K562 (cell line): ENCODE data around the gene APC2. TPM values are rescaled to one million over a fixed set of nuclear protein-coding genes. Genes with fewer than 3 reads are reported as not detected.

Source experiments
- BDP1 ChIP-seq: IDR thresholded peaks from 3 replicates; pipeline ENCODE4 v1.6.1; 2011; ENCODE audit not compliant: insufficient read length, insufficient read depth
- CHD4 ChIP-seq: fragments of 200-600 bp; sonication (generic); IDR thresholded peaks from 3 replicates; pipeline ENCODE4 v1.6.1; 2012; ENCODE audit warnings: low read depth, mild to moderate bottlenecking, mixed read lengths, low read length, inconsistent platforms; ENCODE audit not compliant: insufficient read depth, insufficient replicate concordance, poor library complexity, severe bottlenecking
- CHD7 ChIP-seq: fragments of 200-600 bp; sonication (generic); IDR thresholded peaks from one replicate; pipeline ENCODE4 v1.6.1; 2012; ENCODE audit warnings: mild to moderate bottlenecking, low read depth, low read length, inconsistent platforms
- E2F6 ChIP-seq, 2 experiments: IDR thresholded peaks; 2 replicates each; pipeline ENCODE4 v1.6.1; 2011; ENCODE audit warnings: borderline replicate concordance in 1 of 2, control low read depth in 1 of 2, low read depth in 1 of 2, low read length in 1 of 2, mild to moderate bottlenecking in 1 of 2, mixed read lengths in 1 of 2, moderate library complexity in 1 of 2; ENCODE audit not compliant: insufficient read depth in 1 of 2, insufficient read length in 1 of 2, poor library complexity in 1 of 2, severe bottlenecking in 1 of 2; ENCODE audit errors: extremely low read depth in 1 of 2
- ETV5 ChIP-seq: sonication (generic); formaldehyde crosslinking; IDR thresholded peaks from 2 replicates; pipeline ENCODE4 v1.4.0; 2020; ENCODE audit warnings: low read depth, mild to moderate bottlenecking, missing genetic modification reagents
- FIP1L1 ChIP-seq: fragments of 200-400 bp; formaldehyde crosslinking; IDR thresholded peaks from 2 replicates; pipeline ENCODE4 v1.6.1; 2018; ENCODE audit warnings: mild to moderate bottlenecking, low read depth, low read length; ENCODE audit not compliant: poor library complexity, severe bottlenecking
- MTF1 ChIP-seq: fragments of 250-450 bp; sonication (Bioruptor Pico); IDR thresholded peaks from 2 replicates; pipeline ENCODE4 v1.9.0; 2021; ENCODE audit warnings: moderate library complexity, mild to moderate bottlenecking, inconsistent platforms, borderline replicate concordance
- RBFOX2 ChIP-seq: fragments of 200-400 bp; formaldehyde crosslinking; IDR thresholded peaks from 2 replicates; pipeline ENCODE4 v1.6.1; 2017; ENCODE audit warnings: low read depth, mild to moderate bottlenecking, low read length, moderate library complexity
- SP2 ChIP-seq: IDR thresholded peaks from 2 replicates; pipeline ENCODE4 v1.6.1; 2011; ENCODE audit warnings: mild to moderate bottlenecking, low read depth, low read length, moderate library complexity; ENCODE audit not compliant: poor library complexity, severe bottlenecking; ENCODE audit errors: extremely low read depth
- XRCC5 ChIP-seq: fragments of 200-400 bp; formaldehyde crosslinking; IDR thresholded peaks from 2 replicates; pipeline ENCODE4 v1.6.1; 2017; ENCODE audit warnings: low read depth, mild to moderate bottlenecking, low read length
- ZBTB7A ChIP-seq: IDR thresholded peaks from 2 replicates; pipeline ENCODE4 v1.6.1; 2011; ENCODE audit warnings: low read depth, mild to moderate bottlenecking, low read length, moderate library complexity, borderline replicate concordance; ENCODE audit not compliant: control insufficient read depth
- ZNF263 ChIP-seq: sonication (generic); formaldehyde crosslinking; IDR thresholded peaks from 2 replicates; pipeline ENCODE4 v1.8.0; 2022; ENCODE audit warnings: mild to moderate bottlenecking, missing genetic modification reagents, borderline replicate concordance
- ZNF384 ChIP-seq: IDR thresholded peaks from 2 replicates; pipeline ENCODE4 v1.6.1; 2012; ENCODE audit warnings: low read depth, low read length, improper control_type of control experiment
- polyA plus RNA-seq, 8 experiments: library from polyadenylated mRNA; depleted of rRNA in 4 of 8; stranded (reverse) in 5 of 8; unstranded in 3 of 8; fragments of >200 nt; fragmentation: Nextera tagmentation in 2 of 8; fragmentation: Illumina TruSeq in 1 of 8; extraction: Ambion mirVana in 2 of 8; extraction: Trizol in 1 of 8; gene quantifications; 2 replicates each; pipeline versions ENCODE4 v1.2.1 to v1.2.3, GENCODE V29; 2011 to 2014; ENCODE audit warnings: inconsistent platforms in 1 of 8, missing spikeins in 1 of 8
- total RNA-seq, 7 experiments: library from RNA; depleted of rRNA in 6 of 7; stranded (reverse); fragments of >200 nt in 6 of 7; fragmentation: Illumina TruSeq in 2 of 7; extraction: Trizol in 2 of 7; gene quantifications; 2 replicates each; pipeline versions ENCODE4 v1.2.1 to v1.2.3, GENCODE V29; 2011 to 2021; ENCODE audit warnings: low replicate concordance in 1 of 7

APC2 gene
- total and polyA plus RNA-seq, 9 of the 15 experiments (the other 6 are each of a cell fraction or from before 2014, with no cell fraction given) = 0.01 to 0.40 (median 0.05) TPM; not detected in 3

GRCh38 chr19:1513499-1514294, 63.8 kb downstream of the APC2 start (continued):
- TF ChIP-seq CHD7 (no peak), CHD4 (peak; percentile 32), MTF1 (CRISPR knock-in tag) (no peak), FIP1L1 (peak; percentile 41), SP2 (no peak), ZNF384 (peak; percentile 4; the same call in 1 of the 2 replicates), ETV5 (CRISPR knock-in tag) (no peak), ZBTB7A (peak; percentile 86), E2F6 (IDR thresholded peaks at IDR 0.05; ENCODE audit: borderline replicate concordance in 1 of 2, extremely low read depth in 1 of 2, insufficient read depth in 1 of 2, insufficient read length in 1 of 2, low read depth in 1 of 2, low read length in 1 of 2, poor library complexity in 1 of 2, severe bottlenecking in 1 of 2) (peak in 1 of 2 experiments; percentile 15), ZNF263 (CRISPR knock-in tag) (peak; percentile 57; the same call in 1 of the 2 replicates), XRCC5 (peak; percentile 69), RBFOX2 (no peak; the same call in 1 of the 2 replicates), BDP1 (no peak)
